Measurements from ENCODE around the gene PRKAG3. TPM values are rescaled to one million over a fixed set of nuclear protein-coding genes. Genes with fewer than 3 reads are reported as not detected.

PRKAG3 gene
- total RNA-seq: not detected

DNA sequence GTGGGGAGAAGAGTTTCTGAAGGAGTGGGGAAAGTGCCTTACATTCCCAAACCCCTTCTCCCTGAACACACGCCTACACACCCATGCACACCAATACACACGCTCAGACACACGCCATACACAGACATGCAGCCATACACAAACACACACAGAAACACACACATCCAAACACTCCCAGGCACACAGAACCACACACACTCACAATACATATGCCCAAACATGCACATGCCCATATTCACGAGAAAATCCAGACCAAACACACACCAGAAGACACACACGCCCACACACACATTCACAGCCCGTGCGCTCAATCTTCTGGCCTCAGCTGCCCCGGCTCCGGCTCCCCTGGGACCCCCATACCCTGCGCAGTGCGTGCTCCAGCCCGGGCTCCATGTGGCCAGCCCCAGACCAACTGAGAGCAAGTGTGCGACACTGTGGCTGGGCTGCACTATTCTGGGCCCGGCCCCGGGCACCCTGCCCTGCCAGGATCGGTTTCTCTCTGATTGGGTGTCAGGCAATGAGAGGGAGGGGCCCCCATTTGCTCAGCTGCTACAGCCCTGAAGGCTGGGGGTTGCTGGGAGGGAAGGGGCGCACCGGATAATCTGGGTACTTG is at the start of gene PRKAG3:
Gene PRKAG3 (minus strand): TSS at position 426 of the 613 bp plus-strand sequence.
- no peaks in the 10 kb centered on the region for H3K36me3 ChIP-seq
- intact Hi-C loops (cut with DNase I; ENCODE audit: low total_unique reads): loop anchor here (10.0 kb wide), 1 partner anchor 117 kb away; the partner anchor contains the start of gene TTLL4
- no peak within 1 kb of the TSS for H3K4me3 ChIP-seq
- DNase-seq (ENCODE audit: low spot score in 2 of 2): no peak
- no peaks in the 10 kb centered on the region for H3K9me3 ChIP-seq
- no peak for TF ChIP-seq POLR2A (IDR thresholded peaks at IDR 0.05)
- H3K27ac ChIP-seq: peak within 1 kb of the TSS in 1 of 2 donors; percentile 32
- H3K4me1 ChIP-seq: no peaks in the 10 kb centered on the region
- no peaks in the 10 kb centered on the region for H3K27me3 ChIP-seq

DNA sequence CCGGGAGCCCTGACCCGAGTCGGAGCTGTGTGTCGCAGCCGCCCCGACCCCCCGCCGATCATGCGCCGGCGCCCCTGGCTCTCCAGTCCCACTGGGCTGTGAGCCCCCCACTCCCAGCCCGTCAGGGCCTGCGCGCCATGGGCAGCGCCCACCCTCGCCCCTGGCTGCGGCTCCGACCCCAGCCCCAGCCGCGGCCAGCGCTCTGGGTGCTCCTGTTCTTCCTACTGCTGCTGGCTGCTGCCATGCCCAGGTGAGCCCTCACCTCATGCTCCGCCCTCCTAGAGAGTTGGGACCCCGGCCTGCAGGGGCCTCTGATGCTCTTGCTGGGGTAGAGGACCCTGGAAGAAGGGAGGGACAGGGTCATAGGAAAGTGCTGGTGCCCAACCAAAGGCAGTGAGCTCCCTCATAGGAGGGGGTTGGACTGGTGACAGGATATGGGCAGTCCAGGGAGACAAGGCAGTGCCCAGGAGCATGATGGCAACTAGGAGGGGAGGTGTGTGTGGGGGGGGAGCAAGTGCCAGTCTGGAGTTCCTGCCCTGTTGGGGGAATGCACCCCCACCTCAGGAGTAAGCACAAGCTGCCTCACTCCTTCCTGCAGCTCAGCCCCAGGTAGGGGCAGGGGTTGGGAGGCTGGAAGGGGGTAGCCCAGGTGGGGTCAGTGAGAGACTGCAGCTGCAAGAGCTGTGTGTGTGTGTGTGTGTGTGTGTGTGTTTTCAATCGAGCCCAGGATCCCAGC is 49.4 kb upstream of the PRKAG3 start:
- no peaks in the 10 kb centered on the region for H3K36me3 ChIP-seq
- no peak for TF ChIP-seq POLR2AphosphoS5 (IDR thresholded peaks at IDR 0.05)
- no peak for TF ChIP-seq POLR2A (IDR thresholded peaks at IDR 0.05)
- TF ChIP-seq, protein P1, sequence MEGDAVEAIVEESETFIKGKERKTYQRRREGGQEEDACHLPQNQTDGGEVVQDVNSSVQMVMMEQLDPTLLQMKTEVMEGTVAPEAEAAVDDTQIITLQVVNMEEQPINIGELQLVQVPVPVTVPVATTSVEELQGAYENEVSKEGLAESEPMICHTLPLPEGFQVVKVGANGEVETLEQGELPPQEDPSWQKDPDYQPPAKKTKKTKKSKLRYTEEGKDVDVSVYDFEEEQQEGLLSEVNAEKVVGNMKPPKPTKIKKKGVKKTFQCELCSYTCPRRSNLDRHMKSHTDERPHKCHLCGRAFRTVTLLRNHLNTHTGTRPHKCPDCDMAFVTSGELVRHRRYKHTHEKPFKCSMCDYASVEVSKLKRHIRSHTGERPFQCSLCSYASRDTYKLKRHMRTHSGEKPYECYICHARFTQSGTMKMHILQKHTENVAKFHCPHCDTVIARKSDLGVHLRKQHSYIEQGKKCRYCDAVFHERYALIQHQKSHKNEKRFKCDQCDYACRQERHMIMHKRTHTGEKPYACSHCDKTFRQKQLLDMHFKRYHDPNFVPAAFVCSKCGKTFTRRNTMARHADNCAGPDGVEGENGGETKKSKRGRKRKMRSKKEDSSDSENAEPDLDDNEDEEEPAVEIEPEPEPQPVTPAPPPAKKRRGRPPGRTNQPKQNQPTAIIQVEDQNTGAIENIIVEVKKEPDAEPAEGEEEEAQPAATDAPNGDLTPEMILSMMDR (IDR thresholded peaks at IDR 0.05): no peak
- H3K27ac ChIP-seq: peak overlapping the region in 1 of 2 donors; percentile 2
- H3K9me3 ChIP-seq: no peaks in the 10 kb centered on the region
- H3K27me3 ChIP-seq: peaks cover 0 to 38% of the 10 kb centered on the region in 2 donors
- intact Hi-C loops (cut with DNase I; ENCODE audit: low total_unique reads): no loop called here
- no peak for DNase-seq (ENCODE audit: low spot score in 2 of 2)
- peaks cover 0 to 4% of the 10 kb centered on the region in 2 donors for H3K4me1 ChIP-seq
- H3K4me3 ChIP-seq: peak overlapping the region in 2 of 3 donors; percentile 47 to 66

DNA sequence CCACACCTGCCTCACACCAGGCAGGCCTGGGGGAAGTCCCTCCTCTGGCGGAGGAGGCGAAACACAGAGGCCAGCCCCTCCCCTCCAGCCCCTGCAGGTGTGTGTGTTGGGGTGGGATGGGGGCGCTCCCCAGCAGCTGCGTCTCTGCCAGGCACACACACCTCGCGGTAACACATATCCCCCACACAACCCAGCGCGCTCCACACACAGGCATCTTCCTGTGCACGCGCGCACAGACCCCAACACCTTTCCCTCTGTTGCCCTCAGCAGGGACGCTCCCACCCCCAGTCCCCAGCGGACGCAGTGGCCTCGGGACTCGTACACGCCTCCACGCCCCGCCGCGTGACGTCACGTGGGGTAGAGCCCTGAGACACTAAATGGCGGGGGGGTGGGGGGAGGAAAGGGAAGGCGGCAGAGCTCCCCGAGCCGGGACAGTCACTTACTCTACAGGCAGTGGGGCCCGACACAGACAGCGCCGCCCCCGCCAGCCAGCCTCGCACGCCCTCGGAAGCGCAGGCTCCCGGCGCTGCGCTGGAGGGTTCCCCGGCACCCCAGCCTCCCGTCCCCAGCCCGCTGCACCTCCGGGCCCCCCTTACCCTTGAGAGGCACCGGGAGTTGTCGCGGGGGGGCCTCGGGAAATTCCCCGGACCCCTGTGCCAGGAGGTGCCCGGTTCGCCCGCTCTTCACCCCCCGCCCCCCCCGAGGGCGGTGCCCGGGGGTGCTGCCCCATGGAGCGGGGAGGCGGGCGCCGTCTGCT is 48.7 kb upstream of the PRKAG3 start, which contains the start of gene WNT10A:
Gene WNT10A (plus strand): TSS at position 751 of the 757 bp plus-strand sequence. CDS start 144 bp downstream, outside the sequence.
- peak within 1 kb of the TSS in 2 of 3 donors; percentile 47 to 66 for H3K4me3 ChIP-seq

DNA sequence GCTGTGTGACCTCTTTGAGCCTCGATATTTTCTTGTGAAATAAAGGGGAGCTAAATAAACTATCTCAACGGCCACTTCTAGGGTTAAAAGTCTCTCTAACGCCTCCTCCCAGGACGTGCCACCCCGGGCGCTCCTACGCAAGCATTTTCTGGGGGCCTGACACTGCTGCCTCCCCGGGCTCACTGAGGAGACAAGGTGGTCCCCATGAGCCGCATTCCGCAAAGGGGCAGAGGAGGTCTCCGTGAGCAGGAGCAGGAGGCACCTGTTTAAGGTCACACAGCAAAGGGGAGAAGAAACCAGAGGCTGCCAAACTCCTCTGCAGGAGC is 48.1 kb upstream of the PRKAG3 start:
- Histone ChIP-seq H3K9me3 (no peaks in the 10 kb centered on the region), H3K36me3 (no peaks in the 10 kb centered on the region), H3K4me1 (peaks cover 0 to 4% of the 10 kb centered on the region in 2 donors), H3K27ac (no peak overlapping the region), H3K27me3 (peaks cover 0 to 38% of the 10 kb centered on the region in 2 donors), H3K4me3 (peak overlapping the region in 2 of 3 donors; percentile 47 to 66)
- intact Hi-C loops (cut with DNase I; ENCODE audit: low total_unique reads): no loop called here
- no peak for DNase-seq (ENCODE audit: low spot score in 2 of 2)
- TF ChIP-seq POLR2A (IDR thresholded peaks at IDR 0.05): no peak

More for the DNA sequence above, 48.7 kb upstream of the PRKAG3 start, which contains the start of gene WNT10A:
- Histone ChIP-seq H3K27ac (peak within 1 kb of the TSS in 1 of 2 donors; percentile 2), H3K9me3 (no peaks in the 10 kb centered on the region), H3K36me3 (no peaks in the 10 kb centered on the region), H3K27me3 (peaks cover 0 to 38% of the 10 kb centered on the region in 2 donors), H3K4me1 (peaks cover 0 to 4% of the 10 kb centered on the region in 2 donors)
- no peak for DNase-seq (ENCODE audit: low spot score in 2 of 2)
- intact Hi-C loops (cut with DNase I; ENCODE audit: low total_unique reads): no loop called here
- TF ChIP-seq, protein P1 (IDR thresholded peaks at IDR 0.05): no peak
- TF ChIP-seq POLR2AphosphoS5 (IDR thresholded peaks at IDR 0.05): no peak
- TF ChIP-seq POLR2A (IDR thresholded peaks at IDR 0.05): no peak

DNA sequence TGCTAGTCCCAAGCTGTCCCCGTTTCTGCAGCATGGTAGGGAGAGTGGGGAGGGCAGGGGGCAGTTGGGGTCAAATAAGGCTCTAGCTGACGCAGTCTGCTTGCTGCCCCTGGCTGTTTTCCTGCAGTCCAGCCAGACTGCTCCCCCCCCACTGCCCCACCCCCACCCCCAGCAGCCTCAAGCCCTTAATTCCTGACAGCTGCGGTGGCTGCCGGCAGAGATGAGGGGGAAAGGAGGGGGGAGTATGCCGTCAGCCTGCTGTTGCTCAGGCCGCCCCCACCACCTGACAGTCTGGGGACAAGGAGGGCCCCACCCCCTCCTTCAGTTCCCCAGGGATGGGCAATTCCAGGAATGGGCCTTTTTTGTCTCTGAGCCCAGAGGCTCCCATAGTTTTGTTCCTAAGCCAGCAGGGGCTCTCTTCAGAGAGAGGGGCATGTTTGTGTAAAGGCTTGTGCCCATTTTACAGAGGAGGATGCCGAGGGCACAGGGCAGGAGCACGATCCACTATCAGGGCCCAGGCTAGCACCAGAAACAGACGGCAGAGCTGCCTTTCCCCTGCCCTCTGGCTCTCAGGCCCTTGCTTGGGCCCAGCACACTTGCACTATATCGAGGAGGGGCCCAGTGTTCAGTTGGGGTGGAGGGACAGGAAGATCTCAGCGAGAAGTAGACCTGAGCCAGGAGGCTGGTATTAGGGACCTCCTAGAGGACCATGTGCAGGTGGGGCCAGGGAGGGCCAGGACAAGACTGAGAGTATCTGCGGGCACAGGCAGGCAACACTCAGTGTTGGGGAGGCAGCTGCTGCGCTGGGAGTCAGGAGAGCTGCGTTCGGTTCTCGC is 47.5 kb upstream of the PRKAG3 start:
- peak overlapping the region in 1 of 3 donors; percentile 66 for H3K4me3 ChIP-seq
- no peaks in the 10 kb centered on the region for H3K9me3 ChIP-seq
- intact Hi-C loops (cut with DNase I; ENCODE audit: low total_unique reads): no loop called here
- H3K4me1 ChIP-seq: peaks cover 0 to 4% of the 10 kb centered on the region in 2 donors
- no peak for DNase-seq (ENCODE audit: low spot score in 2 of 2)
- peaks cover 0 to 38% of the 10 kb centered on the region in 2 donors for H3K27me3 ChIP-seq
- H3K27ac ChIP-seq: no peak overlapping the region
- TF ChIP-seq POLR2AphosphoS5 (IDR thresholded peaks at IDR 0.05) (no peak), POLR2A (IDR thresholded peaks at IDR 0.05) (no peak)
- TF ChIP-seq, protein P1 (IDR thresholded peaks at IDR 0.05): no peak
- no peaks in the 10 kb centered on the region for H3K36me3 ChIP-seq
